A673 (cell line): ENCODE measurements around the gene MYO6.

Experiments
- CTCF ChIP-seq: fragments of 300-800, 200-600 bp; sonication (generic); conservative IDR thresholded peaks from 2 replicates; pipeline ENCODE4 v1.5.1; 2017; ENCODE audit warnings: low read depth, mild to moderate bottlenecking, antibody characterized with exemption, low read length, moderate library complexity, mixed read lengths
- EZH2 ChIP-seq: fragments of 200-600 bp; sonication (generic); IDR thresholded peaks from 2 replicates; pipeline ENCODE4 v1.6.1; 2017; ENCODE audit warnings: borderline replicate concordance, low read depth, mild to moderate bottlenecking, mixed read lengths, antibody characterized with exemption, low read length; ENCODE audit not compliant: poor library complexity, severe bottlenecking

GRCh38 chr6:75758061-75758460 lies 9.0 kb downstream of the MYO6 start:
- TF ChIP-seq CTCF (no peak), EZH2 (no peak)
